CD14-positive monocyte (primary cell): ENCODE data around the gene BLID. TPM values are rescaled to one million over a fixed set of nuclear protein-coding genes. Genes with fewer than 3 reads are reported as not detected.
A peak's percentile ranks its signal among the peaks of the same experiment; 100 is the strongest.

Experiments used
- DNase-seq, 3 donors: peaks; one replicate each; pipeline ENCODE4 v3.0.0-alpha.2; 2011 to 2022
- H2AFZ ChIP-seq: 2 replicates; pipeline ENCODE4 v1.6.0; 2012; ENCODE audit warnings: mild to moderate bottlenecking, low read depth, low read length, inconsistent platforms; ENCODE audit not compliant: insufficient read depth, poor library complexity, severe bottlenecking
- H3K27ac ChIP-seq, 2 donors: 1 replicate in 1 of 2; 2 replicates in 1 of 2; pipeline ENCODE4 v1.5.1; 2012 to 2013; ENCODE audit warnings: low read length in 2 of 2, control low read depth in 1 of 2, inconsistent platforms in 1 of 2, low read depth in 1 of 2, mild to moderate bottlenecking in 1 of 2
- H3K27me3 ChIP-seq, 2 donors: one replicate each; pipeline versions ENCODE4 v1.6.0 to v1.6.1; 2011 to 2013; ENCODE audit warnings: low read length in 2 of 2; ENCODE audit not compliant: control insufficient read depth in 2 of 2, insufficient read depth in 2 of 2
- H3K36me3 ChIP-seq, 2 donors: replicated peaks in 1 of 2; 1 replicate in 1 of 2; 2 replicates in 1 of 2; pipeline versions ENCODE4 v1.5.1 to v1.6.1; 2012 to 2013; ENCODE audit warnings: low read length in 2 of 2, control low read depth in 1 of 2, inconsistent platforms in 1 of 2, mild to moderate bottlenecking in 1 of 2; ENCODE audit not compliant: insufficient read depth in 2 of 2, control insufficient read depth in 1 of 2
- H3K4me1 ChIP-seq, 2 donors: 1 replicate in 1 of 2; 2 replicates in 1 of 2; pipeline versions ENCODE4 v1.5.1 to v1.6.1; 2012 to 2013; ENCODE audit warnings: low read length in 2 of 2, control low read depth in 1 of 2, inconsistent platforms in 1 of 2, mild to moderate bottlenecking in 1 of 2, moderate library complexity in 1 of 2; ENCODE audit not compliant: insufficient read depth in 2 of 2, control insufficient read depth in 1 of 2
- H3K4me2 ChIP-seq: replicated peaks from 2 replicates; pipeline ENCODE3; 2012; ENCODE audit warnings: low read length, moderate library complexity, mild to moderate bottlenecking; ENCODE audit not compliant: poor library complexity, severe bottlenecking; ENCODE audit errors: extremely low read depth
- H3K4me3 ChIP-seq, 3 experiments: fragments of 200-600 bp in 1 of 3; sonication (generic) in 1 of 3; replicated peaks in 1 of 3; 1 replicate in 2 of 3; 2 replicates in 1 of 3; pipeline ENCODE4 v1.5.1; 2011 to 2013; ENCODE audit warnings: low read length in 3 of 3, mild to moderate bottlenecking in 3 of 3, control low read depth in 2 of 3, low read depth in 2 of 3, inconsistent platforms in 1 of 3, moderate library complexity in 1 of 3
- H3K79me2 ChIP-seq: 2 replicates; pipeline ENCODE4 v1.6.0; 2012; ENCODE audit warnings: mild to moderate bottlenecking, control low read depth, inconsistent platforms, low read length, moderate library complexity; ENCODE audit not compliant: insufficient read depth
- H3K9ac ChIP-seq: 2 replicates; pipeline ENCODE4 v1.6.0; 2017; ENCODE audit warnings: low read length, mild to moderate bottlenecking; ENCODE audit not compliant: insufficient read depth, poor library complexity, severe bottlenecking
- H3K9me3 ChIP-seq, 2 donors: replicated peaks in 1 of 2; 1 replicate in 1 of 2; 2 replicates in 1 of 2; pipeline versions ENCODE4 v1.5.1 to v1.6.1; 2012 to 2013; ENCODE audit warnings: low read length in 2 of 2, control low read depth in 1 of 2; ENCODE audit not compliant: control insufficient read depth in 1 of 2, insufficient read depth in 1 of 2
- H4K20me1 ChIP-seq: 2 replicates; pipeline ENCODE4 v1.6.0; 2012; ENCODE audit warnings: mild to moderate bottlenecking, low read length, control low read depth, moderate library complexity; ENCODE audit not compliant: insufficient read depth
- H3K27ac Mint-ChIP-seq, 7 donors: one replicate each; pipeline ENCODE4 v1.8.0; 2020; ENCODE audit warnings: mild to moderate bottlenecking in 7 of 7, mixed read lengths in 7 of 7, moderate library complexity in 6 of 7, inconsistent platforms in 2 of 7
- H3K27me3 Mint-ChIP-seq, 3 donors: one replicate each; pipeline ENCODE4 v1.8.0; 2021 to 2022; ENCODE audit warnings: low read depth in 3 of 3, mild to moderate bottlenecking in 3 of 3, mixed read lengths in 3 of 3, moderate library complexity in 3 of 3, inconsistent platforms in 1 of 3
- H3K36me3 Mint-ChIP-seq, 2 donors: one replicate each; pipeline ENCODE4 v1.8.0; 2020; ENCODE audit warnings: mixed read lengths in 2 of 2, inconsistent platforms in 1 of 2, mild to moderate bottlenecking in 1 of 2
- H3K4me1 Mint-ChIP-seq: one replicate; pipeline ENCODE4 v1.8.0; 2020; ENCODE audit warnings: mild to moderate bottlenecking, mixed read lengths
- H3K4me3 Mint-ChIP-seq, 2 donors: one replicate each; pipeline ENCODE4 v1.8.0; 2020; ENCODE audit warnings: mild to moderate bottlenecking in 2 of 2, mixed read lengths in 2 of 2, moderate library complexity in 1 of 2
- H3K9me3 Mint-ChIP-seq, 7 donors: one replicate each; pipeline ENCODE4 v1.8.0; 2020 to 2022; ENCODE audit warnings: mixed read lengths in 7 of 7, mild to moderate bottlenecking in 6 of 7, moderate library complexity in 6 of 7, inconsistent platforms in 2 of 7
- WGBS: methylation state at CpG from one replicate; pipeline ENCODE4 v1.1.5; 2013; ENCODE audit warnings: missing lambda C conversion rate; ENCODE audit not compliant: insufficient coverage; 5-methylcytosine and 5-hydroxymethylcytosine counted together
- intact Hi-C, 2 donors: fragments of 100-400 bp; cut with micrococcal nuclease; formaldehyde crosslinking; loops; one replicate each; pipeline versions ENCODE4 v1.15.0 to v1.15.1; 2023
- polyA plus RNA-seq, 3 donors: library from polyadenylated mRNA; depleted of rRNA in 1 of 3; unstranded in 2 of 3; stranded (reverse) in 1 of 3; fragments of 300-500 nt in 2 of 3; fragments of >200 nt in 1 of 3; fragmentation: Illumina TruSeq in 2 of 3; gene quantifications; 1 replicate in 2 of 3; 2 replicates in 1 of 3; pipeline ENCODE4 v1.2.3, GENCODE V29; 2012 to 2021
- TF ChIP-seq, protein P1 (sequence below): fragments of 200-600 bp; IDR thresholded peaks from one replicate; pipeline ENCODE4 v1.8.0; 2022; ENCODE audit warnings: antibody characterized with exemption, mild to moderate bottlenecking

The BLID gene
- polyA plus RNA-seq, 3 donors = not detected

DNA sequence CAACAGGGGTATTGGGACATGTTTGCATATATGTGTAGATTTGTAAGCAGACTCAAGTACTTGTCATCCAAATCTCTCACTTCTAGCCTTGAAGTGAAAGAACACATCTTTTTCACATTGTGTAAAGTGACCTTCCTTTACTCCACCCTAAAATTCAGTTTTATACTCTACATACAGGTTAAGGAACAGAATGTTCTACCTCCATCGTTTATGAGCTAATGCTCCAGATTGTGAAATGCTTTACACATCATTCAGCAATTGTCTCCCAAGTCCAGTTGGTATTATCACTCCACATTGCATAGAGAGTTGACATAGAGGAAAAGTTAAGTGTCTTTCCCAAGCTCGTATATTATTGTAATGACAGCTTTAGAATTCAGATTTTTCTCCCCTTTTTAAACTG lies 46.1 kb upstream of the BLID start:
- H3K27ac Mint-ChIP-seq = no peak overlapping the region

DNA sequence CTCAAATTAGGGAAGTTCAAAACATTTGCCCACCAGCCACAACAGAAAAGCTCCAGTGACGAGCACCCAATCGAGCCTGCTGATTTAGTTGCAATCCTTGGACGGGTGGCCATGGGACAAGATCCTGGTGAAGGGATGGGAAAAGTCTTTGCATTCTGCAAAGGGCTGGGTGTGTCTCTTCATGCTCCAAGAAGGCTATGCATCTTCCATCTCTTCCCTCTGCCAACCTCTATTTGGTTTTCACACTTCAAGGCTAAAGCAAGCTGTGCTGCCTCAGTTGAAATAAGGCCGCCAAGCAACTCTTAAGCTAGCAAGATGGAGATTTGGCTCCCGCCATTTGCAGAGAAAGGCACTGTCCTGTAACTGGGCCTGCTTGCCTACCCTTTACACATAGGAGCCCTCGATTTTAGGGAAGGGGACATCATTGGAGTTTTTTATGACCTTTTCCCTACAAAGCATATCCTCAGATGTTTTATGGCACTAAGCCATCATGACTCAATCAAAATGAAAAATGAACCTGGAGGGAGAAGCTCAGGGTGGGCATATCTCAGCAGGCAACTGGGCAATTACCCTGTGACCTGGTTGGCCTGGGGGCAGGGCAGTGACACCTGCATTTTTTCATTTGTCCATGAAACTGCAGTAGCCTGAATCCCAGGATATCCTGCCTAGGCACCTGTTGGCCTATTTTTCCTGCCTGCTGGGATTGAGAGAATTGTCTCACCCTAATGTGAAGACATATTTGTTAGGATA lies 45.0 kb upstream of the BLID start:
- Histone ChIP-seq H3K4me3 (no peak overlapping the region), H3K4me2 (no peak overlapping the region), H2AFZ (no peak overlapping the region), H3K9ac (no peak overlapping the region), H3K27ac (no peak overlapping the region), H3K36me3 (no peaks in the 10 kb centered on the region), H3K9me3 (no peaks in the 10 kb centered on the region), H3K27me3 (no peaks in the 10 kb centered on the region), H3K79me2 (no peaks in the 10 kb centered on the region), H3K4me1 (peaks cover 3 to 5% of the 10 kb centered on the region in 2 donors), H4K20me1 (no peaks in the 10 kb centered on the region)
- Mint-ChIP-seq H3K36me3 (no peaks in the 10 kb centered on the region), H3K4me1 (peaks cover 23% of the 10 kb centered on the region), H3K4me3 (no peak overlapping the region), H3K27ac (peak overlapping the region in 1 of 7 donors; percentile 42), H3K27me3 (peaks cover 0 to 3% (median 3%) of the 10 kb centered on the region in 3 donors), H3K9me3 (peaks cover 0 to 2% (median 0%) of the 10 kb centered on the region in 7 donors)
- intact Hi-C loops = no loop called here
- WGBS = no CpG with 5 or more reads among the region's 6 CpGs
- TF ChIP-seq, protein P1, sequence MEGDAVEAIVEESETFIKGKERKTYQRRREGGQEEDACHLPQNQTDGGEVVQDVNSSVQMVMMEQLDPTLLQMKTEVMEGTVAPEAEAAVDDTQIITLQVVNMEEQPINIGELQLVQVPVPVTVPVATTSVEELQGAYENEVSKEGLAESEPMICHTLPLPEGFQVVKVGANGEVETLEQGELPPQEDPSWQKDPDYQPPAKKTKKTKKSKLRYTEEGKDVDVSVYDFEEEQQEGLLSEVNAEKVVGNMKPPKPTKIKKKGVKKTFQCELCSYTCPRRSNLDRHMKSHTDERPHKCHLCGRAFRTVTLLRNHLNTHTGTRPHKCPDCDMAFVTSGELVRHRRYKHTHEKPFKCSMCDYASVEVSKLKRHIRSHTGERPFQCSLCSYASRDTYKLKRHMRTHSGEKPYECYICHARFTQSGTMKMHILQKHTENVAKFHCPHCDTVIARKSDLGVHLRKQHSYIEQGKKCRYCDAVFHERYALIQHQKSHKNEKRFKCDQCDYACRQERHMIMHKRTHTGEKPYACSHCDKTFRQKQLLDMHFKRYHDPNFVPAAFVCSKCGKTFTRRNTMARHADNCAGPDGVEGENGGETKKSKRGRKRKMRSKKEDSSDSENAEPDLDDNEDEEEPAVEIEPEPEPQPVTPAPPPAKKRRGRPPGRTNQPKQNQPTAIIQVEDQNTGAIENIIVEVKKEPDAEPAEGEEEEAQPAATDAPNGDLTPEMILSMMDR = no peak
- DNase-seq = no peak

More for the DNA sequence above, 46.1 kb upstream of the BLID start:
- H3K4me3 ChIP-seq = no peak overlapping the region
- Mint-ChIP-seq H3K27me3 (peaks cover 0 to 3% (median 3%) of the 10 kb centered on the region in 3 donors), H3K9me3 (peaks cover 0 to 2% (median 0%) of the 10 kb centered on the region in 7 donors), H3K4me3 (no peak overlapping the region), H3K4me1 (peaks cover 16% of the 10 kb centered on the region), H3K36me3 (no peaks in the 10 kb centered on the region)
- H3K27me3 ChIP-seq = no peaks in the 10 kb centered on the region
- no peaks in the 10 kb centered on the region for H3K36me3 ChIP-seq
- TF ChIP-seq, protein P1 = no peak
- no peak overlapping the region for H2AFZ ChIP-seq
- WGBS = no CpG with 5 or more reads among the region's 2 CpGs
- H3K27ac ChIP-seq = no peak overlapping the region
- peaks cover 1 to 2% of the 10 kb centered on the region in 2 donors for H3K4me1 ChIP-seq
- H3K9ac ChIP-seq = no peak overlapping the region
- no peak for DNase-seq
- no peaks in the 10 kb centered on the region for H4K20me1 ChIP-seq
- no peaks in the 10 kb centered on the region for H3K79me2 ChIP-seq
- no peaks in the 10 kb centered on the region for H3K9me3 ChIP-seq
- no peak overlapping the region for H3K4me2 ChIP-seq
- intact Hi-C loops = no loop called here
